HG02588 (cell line): ENCODE measurements around the gene KCNJ9.

ENCODE experiments used
- ATAC-seq: cut with Tn5 transposase; IDR thresholded peaks from one replicate; pipeline ENCODE4 v1.9.1; 2021; ENCODE audit warnings: mild to moderate bottlenecking, moderate library complexity; ENCODE audit not compliant: unreplicated experiment

KCNJ9 gene

GRCh38 chr1:160086456-160086892, 5.1 kb downstream of the KCNJ9 start:
- no peak for ATAC-seq

GRCh38 chr1:160087118-160087662, 5.9 kb downstream of the KCNJ9 start:
- no peak for ATAC-seq

GRCh38 chr1:160089883-160090282, 8.5 kb downstream of the KCNJ9 start:
- ATAC-seq: no peak

- no peak for ATAC-seq
These were observed 9.4 kb downstream of the KCNJ9 start for GRCh38 chr1:160090760-160091159.

- ATAC-seq: no peak
These were observed 10.4 kb downstream of the KCNJ9 start for GRCh38 chr1:160091666-160092223.

GRCh38 chr1:160092366-160093068, 11.2 kb downstream of the KCNJ9 start:
- no peak for ATAC-seq

- no peak for ATAC-seq
These were observed 11.7 kb downstream of the KCNJ9 start for GRCh38 chr1:160093069-160093395.

- ATAC-seq: no peak
These were observed 12.4 kb downstream of the KCNJ9 start for GRCh38 chr1:160093624-160094290.

GRCh38 chr1:160094291-160094625, 12.9 kb downstream of the KCNJ9 start:
- ATAC-seq: no peak

GRCh38 chr1:160094806-160095205, 13.5 kb downstream of the KCNJ9 start:
- ATAC-seq: no peak

GRCh38 chr1:160095382-160096105, 14.2 kb downstream of the KCNJ9 start:
- ATAC-seq: no peak

GRCh38 chr1:160096274-160097116, 15.2 kb downstream of the KCNJ9 start:
- ATAC-seq: no peak

GRCh38 chr1:160097151-160097910, 16.0 kb downstream of the KCNJ9 start:
- ATAC-seq: no peak

- peak; percentile 39 for ATAC-seq
These were observed 16.8 kb downstream of the KCNJ9 start, which contains the start of gene IGSF8 for GRCh38 chr1:160097911-160098851. Gene IGSF8, minus strand, starts transcription at chr1:160098619. Its CDS starts 147 bp downstream, at chr1:160098472.

- ATAC-seq: peak; percentile 79
These were observed 17.7 kb downstream of the KCNJ9 start for GRCh38 chr1:160098852-160099561.

- no peak for ATAC-seq
These were observed 18.5 kb downstream of the KCNJ9 start for GRCh38 chr1:160099716-160100375.

- ATAC-seq: no peak
These were observed 19.8 kb downstream of the KCNJ9 start for GRCh38 chr1:160101037-160101716.
